ENCODE results near the gene SARS1. TPM values are rescaled to one million over a fixed set of nuclear protein-coding genes. Genes with fewer than 3 reads are reported as not detected.

Gene SARS1
- total and polyA plus RNA-seq, 2 of the 13 experiments (the other 11 are each of a cell fraction or from before 2014, with no cell fraction given): 103 to 134 TPM

GRCh38 chr1:109277434-109278204 is 63.9 kb downstream of the SARS1 start (continued):
- TF ChIP-seq ASH2L (IDR thresholded peaks at IDR 0.05; ENCODE audit: insufficient read length, low read depth, low read length) (no peak), RARA (CRISPR knock-in tag; IDR thresholded peaks at IDR 0.05) (no peak), LCORL (IDR thresholded peaks at IDR 0.05) (no peak), LCORL (CRISPR knock-in tag; IDR thresholded peaks at IDR 0.05) (peak; percentile 69), ZFYVE20 (CRISPR knock-in tag; IDR thresholded peaks at IDR 0.05; ENCODE audit: borderline replicate concordance, low read depth) (no peak), POLR2AphosphoS5 (IDR thresholded peaks at IDR 0.05; ENCODE audit: low read depth, low read length) (no peak), HOXA3 (CRISPR knock-in tag; IDR thresholded peaks at IDR 0.05) (peak; percentile 77; the same call in 1 of the 2 replicates), ZNF460 (CRISPR knock-in tag; IDR thresholded peaks at IDR 0.05; ENCODE audit: borderline replicate concordance) (no peak), ZFP41 (CRISPR knock-in tag; IDR thresholded peaks at IDR 0.05; ENCODE audit: borderline replicate concordance) (0 out of 2 replicates have a peak, but pooled peaks have one; percentile 77), MLX (CRISPR knock-in tag; IDR thresholded peaks at IDR 0.05) (peak; percentile 52; the same call in 1 of the 2 replicates), ZBTB43 (CRISPR knock-in tag; conservative IDR thresholded peaks at IDR 0.05) (0 out of 2 replicates have a peak, but pooled peaks have one; percentile 38), MED13 (CRISPR knock-in tag; IDR thresholded peaks at IDR 0.05) (no peak), ZNF790 (CRISPR knock-in tag; IDR thresholded peaks at IDR 0.05; ENCODE audit: borderline replicate concordance) (no peak), IRX3 (CRISPR knock-in tag; IDR thresholded peaks at IDR 0.05; ENCODE audit: borderline replicate concordance, low read depth) (no peak), HMG20B (CRISPR knock-in tag; conservative IDR thresholded peaks at IDR 0.05) (no peak), ZNF501 (CRISPR knock-in tag; IDR thresholded peaks at IDR 0.05) (peak; percentile 67; the same call in 1 of the 2 replicates), KIAA2018 (CRISPR knock-in tag; IDR thresholded peaks at IDR 0.05; ENCODE audit: borderline replicate concordance) (no peak), HOXA9 (CRISPR knock-in tag; IDR thresholded peaks at IDR 0.05; ENCODE audit: borderline replicate concordance) (no peak), ZFX (CRISPR knock-in tag; IDR thresholded peaks at IDR 0.05; ENCODE audit: low read depth) (peak; percentile 57), SAFB2 (CRISPR knock-in tag; IDR thresholded peaks at IDR 0.05; ENCODE audit: borderline replicate concordance, low read depth) (no peak)

All from HepG2 (cell line).